GM20000 (cell line): ENCODE results near the gene EXOC4.

Experiments used
- DNase-seq: peaks from one replicate; pipeline ENCODE4 v3.0.0; 2012; ENCODE audit warnings: low spot score
- CTCF ChIP-seq: IDR thresholded peaks from 2 replicates; pipeline ENCODE4 v1.5.1; 2012; ENCODE audit warnings: mild to moderate bottlenecking, control low read depth; ENCODE audit errors: extremely low read depth, missing control alignments

The EXOC4 gene

GRCh38 chr7:133830081-133830480 is 577.2 kb downstream of the EXOC4 start:
- DNase-seq: no peak
- TF ChIP-seq CTCF: no peak

GRCh38 chr7:133836666-133837065 is 583.8 kb downstream of the EXOC4 start:
- DNase-seq: no peak
- no peak for TF ChIP-seq CTCF

- TF ChIP-seq CTCF: no peak
- no peak for DNase-seq
These were observed 584.3 kb downstream of the EXOC4 start for GRCh38 chr7:133837224-133837623.

- no peak for TF ChIP-seq CTCF
- no peak for DNase-seq
These were observed 586.2 kb downstream of the EXOC4 start for GRCh38 chr7:133839121-133839520.

- TF ChIP-seq CTCF: no peak
- no peak for DNase-seq
These were observed 590.5 kb downstream of the EXOC4 start for GRCh38 chr7:133843341-133843740.

GRCh38 chr7:133845005-133845404 is 592.1 kb downstream of the EXOC4 start:
- no peak for DNase-seq
- no peak for TF ChIP-seq CTCF

- no peak for TF ChIP-seq CTCF
- DNase-seq: no peak
These were observed 593.5 kb downstream of the EXOC4 start for GRCh38 chr7:133846203-133846945.
